ENCODE data around the gene KATNB1. TPM values are rescaled to one million over a fixed set of nuclear protein-coding genes. Genes with fewer than 3 reads are reported as not detected.

The KATNB1 gene
- total and polyA plus RNA-seq, 2 of the 8 experiments (the other 6 are each of a cell fraction or from before 2014, with no cell fraction given) = 50.2 to 60.4 TPM

DNA sequence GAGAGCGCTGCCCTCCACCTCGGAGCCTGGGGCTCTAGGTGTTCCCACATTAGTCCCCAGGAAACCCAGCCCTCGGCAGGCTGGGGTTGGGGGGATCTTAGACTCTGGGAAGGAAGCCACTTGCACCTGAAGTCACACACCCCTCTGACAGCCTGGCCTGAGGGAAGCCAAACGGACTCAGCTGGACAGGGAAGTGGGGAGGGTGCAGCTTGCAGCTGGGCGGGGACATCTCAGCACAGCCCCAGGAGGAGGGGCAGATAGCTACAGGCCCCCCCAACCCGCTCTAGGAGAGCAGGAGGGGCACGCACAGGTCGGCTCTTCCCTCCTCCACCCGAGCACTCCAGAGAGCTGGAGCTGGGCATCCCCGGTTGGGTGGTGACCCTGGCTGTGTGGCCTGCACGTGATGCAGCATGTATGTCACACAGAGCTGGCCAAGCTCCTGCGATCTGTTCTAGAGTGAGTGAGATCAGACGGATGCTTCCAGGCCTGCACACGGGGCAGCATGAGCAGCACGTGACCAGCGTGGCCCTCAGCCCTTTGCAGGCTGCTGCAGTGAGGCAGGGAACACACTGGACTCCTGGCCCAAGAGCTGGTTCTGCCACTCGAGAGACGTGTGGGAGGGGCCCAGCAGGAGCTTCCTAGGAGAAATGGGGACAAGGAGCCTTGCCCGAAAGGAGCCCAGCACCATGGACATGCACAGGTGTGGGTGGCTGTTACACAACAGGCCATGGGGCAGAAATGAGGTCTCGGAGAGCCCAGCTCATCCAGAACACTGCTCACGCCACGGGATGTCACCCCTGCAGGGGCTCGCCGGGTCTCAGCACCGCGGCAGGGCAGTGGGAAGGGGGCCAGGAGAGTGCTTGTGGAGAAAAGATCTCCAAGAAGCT lies 51.3 kb downstream of the KATNB1 start:
- no peaks in the 10 kb centered on the region for H3K36me3 ChIP-seq (ENCODE audit: control insufficient read depth in 2 of 4, insufficient read depth in 4 of 4, low read length in 3 of 4)

More for the DNA sequence above, 51.3 kb downstream of the KATNB1 start:
- Histone ChIP-seq H3K4me3 (ENCODE audit: extremely low read depth in 1 of 4, insufficient read depth in 2 of 4, low read depth in 3 of 4, low read length in 4 of 4) (no peak overlapping the region), H4K91ac (replicated peaks; ENCODE audit: insufficient read length, low read length) (peak overlapping the region; percentile 42), H3K79me1 (ENCODE audit: low read depth, low read length) (no peaks in the 10 kb centered on the region), H3K9me3 (ENCODE audit: insufficient read depth in 2 of 2, low read depth in 1 of 2, low read length in 1 of 2) (no peaks in the 10 kb centered on the region), H2AFZ (ENCODE audit: low read length) (no peak overlapping the region), H2AK5ac (ENCODE audit: low read depth, low read length) (no peak overlapping the region), H3K4me1 (replicated peaks in 1 of 4; ENCODE audit: control insufficient read depth in 3 of 4, insufficient read depth in 4 of 4, low read length in 3 of 4) (peaks cover 0 to 4% (median 0%) of the 10 kb centered on the region in 4 experiments; a peak in 1 of 7 replicates), H3K23ac (ENCODE audit: insufficient read length) (no peak overlapping the region), H2BK12ac (ENCODE audit: low read depth, low read length) (no peak overlapping the region; the same call in 1 of the 2 replicates), H3K4ac (replicated peaks; ENCODE audit: insufficient read length, low read depth, low read length) (peak overlapping the region; percentile 48), H3K18ac (ENCODE audit: extremely low read depth, low read length) (no peak overlapping the region), H2BK20ac (ENCODE audit: low read length) (no peak overlapping the region), H3K27me3 (replicated peaks in 1 of 4; ENCODE audit: control insufficient read depth in 3 of 4, extremely low read depth in 1 of 4, insufficient read depth in 3 of 4, low read length in 3 of 4) (no peaks in the 10 kb centered on the region), H3K56ac (replicated peaks; ENCODE audit: insufficient read length, low read depth, low read length) (no peak overlapping the region), H3K4me2 (ENCODE audit: insufficient read depth in 1 of 2, low read depth in 2 of 2, low read length in 2 of 2) (no peak overlapping the region), H4K20me1 (replicated peaks in 1 of 2; ENCODE audit: control insufficient read depth in 1 of 2, insufficient read depth in 2 of 2, low read length in 2 of 2) (no peaks in the 10 kb centered on the region), H2BK5ac (ENCODE audit: low read depth, low read length) (no peak overlapping the region; the same call in 1 of the 2 replicates), H3K27ac (ENCODE audit: low read depth, low read length) (no peak overlapping the region), H4K5ac (ENCODE audit: insufficient read length, low read depth, low read length) (no peak overlapping the region), H3K79me2 (ENCODE audit: control insufficient read depth in 1 of 2, insufficient read depth in 2 of 2, low read length in 2 of 2) (no peaks in the 10 kb centered on the region), H3K14ac (ENCODE audit: insufficient read length) (no peak overlapping the region), H2BK15ac (ENCODE audit: low read length) (peak overlapping the region; percentile 92; the same call in 1 of the 2 replicates), H3K9ac (replicated peaks in 1 of 4; ENCODE audit: extremely low read depth in 1 of 4, low read depth in 3 of 4, low read length in 3 of 4) (no peak overlapping the region), H2BK120ac (replicated peaks; ENCODE audit: low read depth, low read length) (no peak overlapping the region), H4K8ac (ENCODE audit: extremely low read depth, insufficient read depth, low read length) (0 out of 2 replicates have a peak overlapping the region, but pooled peaks have one; percentile 2), H3K23me2 (ENCODE audit: low read depth, low read length) (no peaks in the 10 kb centered on the region)
- CTCF ChIA-PET (ENCODE audit: partially characterized antibody) = interaction anchor here (0.5 to 22.4 kb wide), 10 partner anchors 11 to 211 kb away, joined by 3 to 279 read pairs (median 3); partner anchors contain the start of gene KIFC3
- FAIRE-seq (no peak), DNase-seq (ENCODE audit: low read depth in 1 of 2, low spot score in 2 of 2) (no peak)
- POLR2A ChIA-PET (ENCODE audit: partially characterized antibody) = interaction anchor here (1.1 to 1.4 kb wide), 2 partner anchors 11 to 14 kb away, joined by 3 read pairs; no protein-coding TSS in a partner anchor
- WGBS, 2 experiments (ENCODE audit: extremely low coverage in 1 of 2, insufficient coverage in 1 of 2, insufficient read length in 1 of 2, insufficient replicate concordance in 2 of 2, low coverage in 1 of 2, low lambda C conversion rate in 2 of 2, missing lambda C conversion rate in 1 of 2) = 87% methylated on average over 22 of the region's 26 CpGs; no CpG with 5 or more reads in 1 of the 2 experiments
- TF ChIP-seq KDM1A (IDR thresholded peaks at IDR 0.05; ENCODE audit: borderline replicate concordance, low read length) = no peak
- no peak for TF ChIP-seq MAX (IDR thresholded peaks at IDR 0.05)
- TF ChIP-seq CTCF (IDR thresholded peaks at IDR 0.05; ENCODE audit: control extremely low read depth in 1 of 3, insufficient read depth in 1 of 3, low read depth in 1 of 3, low read length in 3 of 3) = no peak
- TF ChIP-seq POU5F1 (IDR thresholded peaks at IDR 0.05; ENCODE audit: low read depth, low read length) = no peak
- TF ChIP-seq SIRT6 (IDR thresholded peaks at IDR 0.05; ENCODE audit: low read length) = no peak
- no peak for TF ChIP-seq HDAC6 (IDR thresholded peaks at IDR 0.05; ENCODE audit: low read depth, low read length)

All from H1 (cell line).